ENCODE results near the gene FBXO3. TPM values are rescaled to one million over a fixed set of nuclear protein-coding genes. Genes with fewer than 3 reads are reported as not detected.

The FBXO3 gene
- total RNA-seq, 2 experiments from 2014 or later: 26.9 to 30.9 TPM

GRCh38 chr11:33766085-33766484 is 8.2 kb downstream of the FBXO3 start:
- Mint-ChIP-seq H3K27me3 (no peaks in the 10 kb centered on the region), H3K36me3 (ENCODE audit: low read depth) (peaks cover 67% of the 10 kb centered on the region), H3K4me1 (peaks cover 5% of the 10 kb centered on the region), H3K9me3 (no peaks in the 10 kb centered on the region), H3K27ac (no peak overlapping the region), H3K4me3 (no peak overlapping the region)
- no peak for DNase-seq
- CTCF ChIA-PET: interaction anchor here (2.1 kb wide), 1 partner anchor 24 kb away, joined by 7 read pairs; no protein-coding TSS in a partner anchor
- POLR2A ChIA-PET: no interaction called here

- H3K27ac Mint-ChIP-seq: no peak overlapping the region
- DNase-seq: no peak
- CTCF ChIA-PET: interaction anchor here (0.8 kb wide), 1 partner anchor 11 kb away, joined by 3 read pairs; no protein-coding TSS in a partner anchor
- H3K4me1 Mint-ChIP-seq: peaks cover 2% of the 10 kb centered on the region
- no peak overlapping the region for H3K4me3 Mint-ChIP-seq
- H3K9me3 Mint-ChIP-seq: no peaks in the 10 kb centered on the region
- POLR2A ChIA-PET: interaction anchor here (0.8 to 1.0 kb wide), 2 partner anchors 10 to 13 kb away, joined by 3 to 6 read pairs; partner anchors contain the start of gene FBXO3
- H3K27me3 Mint-ChIP-seq: no peaks in the 10 kb centered on the region
- peaks cover 71% of the 10 kb centered on the region for H3K36me3 Mint-ChIP-seq (ENCODE audit: low read depth)
Measured at GRCh38 chr11:33761471-33761870, 12.8 kb downstream of the FBXO3 start.

- Mint-ChIP-seq H3K4me1 (peaks cover 8% of the 10 kb centered on the region), H3K36me3 (ENCODE audit: low read depth) (peaks cover 36% of the 10 kb centered on the region), H3K9me3 (no peaks in the 10 kb centered on the region), H3K4me3 (no peak overlapping the region), H3K27me3 (no peaks in the 10 kb centered on the region), H3K27ac (no peak overlapping the region)
- ChIA-PET CTCF (interaction anchor here (1.4 to 3.8 kb wide), 2 partner anchors 11 to 38 kb away, joined by 5 to 21 read pairs; no protein-coding TSS in a partner anchor), POLR2A (interaction anchor here (0.8 to 1.3 kb wide), 4 partner anchors 17 to 20 kb away, joined by 3 to 7 read pairs (median 4); partner anchors contain the start of gene FBXO3)
- no peak for DNase-seq
Measured at GRCh38 chr11:33753304-33753967, 20.9 kb downstream of the FBXO3 start.

- Mint-ChIP-seq H3K27me3 (no peaks in the 10 kb centered on the region), H3K27ac (no peak overlapping the region), H3K9me3 (no peaks in the 10 kb centered on the region), H3K4me1 (peaks cover 8% of the 10 kb centered on the region), H3K4me3 (no peak overlapping the region), H3K36me3 (ENCODE audit: low read depth) (peaks cover 36% of the 10 kb centered on the region)
- DNase-seq: no peak
- ChIA-PET CTCF (interaction anchor here (1.2 kb wide), 1 partner anchor 9 kb away, joined by 4 read pairs; no protein-coding TSS in a partner anchor), POLR2A (no interaction called here)
Measured at GRCh38 chr11:33751878-33752277, 22.4 kb downstream of the FBXO3 start.

GRCh38 chr11:33747979-33748378 is 26.3 kb downstream of the FBXO3 start:
- POLR2A ChIA-PET: no interaction called here
- no peak for DNase-seq
- Mint-ChIP-seq H3K36me3 (ENCODE audit: low read depth) (peaks cover 36% of the 10 kb centered on the region), H3K27me3 (no peaks in the 10 kb centered on the region), H3K4me3 (no peak overlapping the region), H3K27ac (no peak overlapping the region), H3K4me1 (peaks cover under 1% of the 10 kb centered on the region), H3K9me3 (no peaks in the 10 kb centered on the region)
- CTCF ChIA-PET: no interaction called here

- no peaks in the 10 kb centered on the region for H3K9me3 Mint-ChIP-seq
- H3K4me1 Mint-ChIP-seq: no peaks in the 10 kb centered on the region
- ChIA-PET POLR2A (interaction anchor here (1.2 to 1.6 kb wide), 2 partner anchors 12 to 21 kb away, joined by 6 to 9 read pairs; no protein-coding TSS in a partner anchor), CTCF (interaction anchor here (1.1 to 3.7 kb wide), 8 partner anchors 11 to 379 kb away, joined by 3 to 69 read pairs (median 13); no protein-coding TSS in a partner anchor)
- no peak overlapping the region for H3K27ac Mint-ChIP-seq
- no peaks in the 10 kb centered on the region for H3K27me3 Mint-ChIP-seq
- no peak for DNase-seq
- no peak overlapping the region for H3K4me3 Mint-ChIP-seq
- H3K36me3 Mint-ChIP-seq (ENCODE audit: low read depth): peaks cover 38% of the 10 kb centered on the region
Measured at GRCh38 chr11:33743291-33743690, 31.0 kb downstream of the FBXO3 start.

GRCh38 chr11:33742249-33742851 is 32.0 kb downstream of the FBXO3 start:
- POLR2A ChIA-PET: interaction anchor here (0.6 to 1.6 kb wide), 6 partner anchors 13 to 53 kb away, joined by 3 to 9 read pairs (median 4); no protein-coding TSS in a partner anchor
- H3K9me3 Mint-ChIP-seq: no peaks in the 10 kb centered on the region
- CTCF ChIA-PET: interaction anchor here (0.7 to 3.7 kb wide), 28 partner anchors 9 to 412 kb away, joined by 3 to 69 read pairs (median 6); partner anchors contain the start of genes C11orf91 and FBXO3

GRCh38 chr11:33741806-33742205 is 32.5 kb downstream of the FBXO3 start:
- Mint-ChIP-seq H3K36me3 (ENCODE audit: low read depth) (peaks cover 29% of the 10 kb centered on the region), H3K27ac (no peak overlapping the region), H3K9me3 (no peaks in the 10 kb centered on the region), H3K4me3 (no peak overlapping the region), H3K27me3 (no peaks in the 10 kb centered on the region), H3K4me1 (no peaks in the 10 kb centered on the region)
- ChIA-PET CTCF (interaction anchor here (1.0 to 3.7 kb wide), 21 partner anchors 8 to 378 kb away, joined by 3 to 69 read pairs (median 7); partner anchors contain the start of genes C11orf91 and FBXO3), POLR2A (interaction anchor here (0.6 to 1.6 kb wide), 4 partner anchors 18 to 52 kb away, joined by 3 to 9 read pairs (median 4); no protein-coding TSS in a partner anchor)
- DNase-seq: no peak

More at GRCh38 chr11:33742249-33742851, 32.0 kb downstream of the FBXO3 start:
- no peak for DNase-seq
- Mint-ChIP-seq H3K27me3 (no peaks in the 10 kb centered on the region), H3K36me3 (ENCODE audit: low read depth) (peaks cover 32% of the 10 kb centered on the region), H3K27ac (no peak overlapping the region), H3K4me1 (no peaks in the 10 kb centered on the region), H3K4me3 (no peak overlapping the region)

GRCh38 chr11:33737362-33737821 is 36.9 kb downstream of the FBXO3 start:
- H3K4me3 Mint-ChIP-seq: no peak overlapping the region
- CTCF ChIA-PET: interaction anchor here (1.0 to 4.2 kb wide), 2 partner anchors 21 to 104 kb away, joined by 3 to 22 read pairs; no protein-coding TSS in a partner anchor
- peaks cover 22% of the 10 kb centered on the region for H3K36me3 Mint-ChIP-seq (ENCODE audit: low read depth)
- no peak overlapping the region for H3K27ac Mint-ChIP-seq
- H3K9me3 Mint-ChIP-seq: no peaks in the 10 kb centered on the region
- DNase-seq: no peak
- H3K27me3 Mint-ChIP-seq: no peaks in the 10 kb centered on the region
- POLR2A ChIA-PET: interaction anchor here (0.9 to 5.0 kb wide), 11 partner anchors 12 to 426 kb away, joined by 3 to 30 read pairs (median 5); partner anchors contain the start of gene C11orf91
- H3K4me1 Mint-ChIP-seq: peaks cover 28% of the 10 kb centered on the region

- peak; percentile 88 for DNase-seq
- Mint-ChIP-seq H3K27me3 (no peaks in the 10 kb centered on the region), H3K36me3 (ENCODE audit: low read depth) (peaks cover 21% of the 10 kb centered on the region), H3K27ac (peak within 1 kb of the TSS; percentile 81), H3K4me3 (peak within 1 kb of the TSS; percentile 83), H3K4me1 (peaks cover 35% of the 10 kb centered on the region), H3K9me3 (no peaks in the 10 kb centered on the region)
- ChIA-PET CTCF (interaction anchor here (0.6 to 4.2 kb wide), 8 partner anchors 10 to 580 kb away, joined by 3 to 22 read pairs (median 4); no protein-coding TSS in a partner anchor), POLR2A (interaction anchor here (0.6 to 5.0 kb wide), 23 partner anchors 11 to 599 kb away, joined by 3 to 30 read pairs (median 3); partner anchors contain the start of genes C11orf91, CSTF3 and FBXO3)
Measured at GRCh38 chr11:33736148-33736812, 38.0 kb downstream of the FBXO3 start, which contains the start of gene CD59. TSS of gene CD59 (minus strand) at chr11:33736423. CDS start at chr11:33722445, 13,978 bp downstream.

- ChIA-PET CTCF (interaction anchor here (0.8 to 4.2 kb wide), 4 partner anchors 11 to 34 kb away, joined by 3 to 22 read pairs (median 4); no protein-coding TSS in a partner anchor), POLR2A (interaction anchor here (0.6 to 5.0 kb wide), 15 partner anchors 10 to 574 kb away, joined by 3 to 30 read pairs (median 5); partner anchors contain the start of genes C11orf91, CSTF3 and FBXO3)
- H3K4me3 Mint-ChIP-seq: peak overlapping the region; percentile 83
- H3K9me3 Mint-ChIP-seq: no peaks in the 10 kb centered on the region
- peak; percentile 67 for DNase-seq
- H3K27me3 Mint-ChIP-seq: no peaks in the 10 kb centered on the region
- H3K36me3 Mint-ChIP-seq (ENCODE audit: low read depth): peaks cover 26% of the 10 kb centered on the region
- peak overlapping the region; percentile 81 for H3K27ac Mint-ChIP-seq
- peaks cover 37% of the 10 kb centered on the region for H3K4me1 Mint-ChIP-seq
Measured at GRCh38 chr11:33735271-33736147, 38.8 kb downstream of the FBXO3 start.

All from activated CD4-positive, alpha-beta memory T cell treated with anti-CD3 and anti-CD28 coated beads, Interleukin-2, amount 10 ng/mL, durations not matched to agents 7 days and 5 days (primary cell).